ENCODE measurements around the gene C3orf20.

- TF ChIP-seq YY1 (IDR thresholded peaks at IDR 0.05; ENCODE audit: insufficient read depth, insufficient read length) = no peak
- TF ChIP-seq SUZ12 (IDR thresholded peaks at IDR 0.05; ENCODE audit: extremely low read depth, insufficient read depth, insufficient read length) = no peak
- TF ChIP-seq ZNF274 (IDR thresholded peaks at IDR 0.05; ENCODE audit: low read depth, low read length) = no peak
These were observed 50.1 kb downstream of the C3orf20 start for GRCh38 chr3:14725013-14725412.
